Stimulated activated CD8-positive, alpha-beta memory T cell treated with anti-CD3 and anti-CD28 coated beads, Interleukin-12 subunit alpha, Interleukin-12 subunit beta, amount 100 ng/mL, for 4 hours (primary cell): ENCODE measurements around the gene METTL25B.

ENCODE experiments used
- DNase-seq: peaks from one replicate; pipeline ENCODE4 v3.0.0-alpha.2; 2020; ENCODE audit warnings: low read depth

The METTL25B gene

DNA sequence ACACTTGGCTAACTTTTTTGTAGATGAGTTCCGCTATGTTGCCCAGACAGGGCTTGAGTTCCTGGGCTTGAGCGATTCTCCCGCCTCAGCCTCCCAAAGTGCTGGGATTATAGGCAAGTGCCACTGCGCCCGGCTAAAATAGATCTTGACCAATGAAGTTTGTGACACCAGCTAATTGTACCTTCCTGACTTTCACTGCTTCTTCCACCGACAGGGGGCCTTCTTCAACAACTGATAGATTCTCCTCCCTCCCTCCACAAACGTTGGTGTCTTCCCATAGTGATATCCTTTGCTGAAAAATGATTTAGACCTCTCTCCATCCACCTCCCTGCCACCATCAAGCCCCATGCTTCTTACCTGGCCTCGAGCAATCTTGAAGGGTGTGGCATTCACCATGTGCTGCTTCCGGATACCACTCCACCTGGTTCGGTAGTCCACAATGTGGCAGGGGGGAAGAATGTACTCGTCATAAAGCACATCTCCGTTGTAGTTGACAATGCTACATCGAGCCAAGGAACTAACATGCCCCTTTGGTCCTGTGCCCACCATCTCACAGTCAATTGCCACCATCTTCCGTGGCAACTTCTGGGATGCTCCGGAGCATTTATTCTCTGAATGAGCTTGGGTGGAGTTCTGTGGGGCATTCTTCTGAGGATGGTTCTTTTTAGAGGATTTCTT is 1.6 kb upstream of the METTL25B start:
- no peak for DNase-seq

DNA sequence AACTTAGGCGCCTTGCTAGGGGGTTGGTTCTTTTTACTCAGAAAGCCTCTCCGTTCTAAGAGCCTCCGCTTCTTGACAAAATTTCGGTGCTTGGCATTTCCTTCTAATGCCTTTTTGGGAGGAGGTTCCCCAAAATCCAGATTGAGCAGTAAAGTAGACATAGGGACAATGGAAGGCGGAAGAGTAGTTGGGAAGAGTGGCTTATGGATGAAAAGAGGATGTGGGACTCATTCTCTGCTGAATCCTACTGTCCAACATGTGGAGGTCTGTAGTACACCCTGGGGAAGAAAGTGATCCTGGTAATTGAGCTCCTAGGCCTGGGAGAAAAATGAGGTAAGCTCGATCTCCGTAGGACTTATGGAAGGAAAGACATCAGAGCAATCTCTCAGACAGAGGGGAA is 777 bp upstream of the METTL25B start:
- DNase-seq = no peak

DNA sequence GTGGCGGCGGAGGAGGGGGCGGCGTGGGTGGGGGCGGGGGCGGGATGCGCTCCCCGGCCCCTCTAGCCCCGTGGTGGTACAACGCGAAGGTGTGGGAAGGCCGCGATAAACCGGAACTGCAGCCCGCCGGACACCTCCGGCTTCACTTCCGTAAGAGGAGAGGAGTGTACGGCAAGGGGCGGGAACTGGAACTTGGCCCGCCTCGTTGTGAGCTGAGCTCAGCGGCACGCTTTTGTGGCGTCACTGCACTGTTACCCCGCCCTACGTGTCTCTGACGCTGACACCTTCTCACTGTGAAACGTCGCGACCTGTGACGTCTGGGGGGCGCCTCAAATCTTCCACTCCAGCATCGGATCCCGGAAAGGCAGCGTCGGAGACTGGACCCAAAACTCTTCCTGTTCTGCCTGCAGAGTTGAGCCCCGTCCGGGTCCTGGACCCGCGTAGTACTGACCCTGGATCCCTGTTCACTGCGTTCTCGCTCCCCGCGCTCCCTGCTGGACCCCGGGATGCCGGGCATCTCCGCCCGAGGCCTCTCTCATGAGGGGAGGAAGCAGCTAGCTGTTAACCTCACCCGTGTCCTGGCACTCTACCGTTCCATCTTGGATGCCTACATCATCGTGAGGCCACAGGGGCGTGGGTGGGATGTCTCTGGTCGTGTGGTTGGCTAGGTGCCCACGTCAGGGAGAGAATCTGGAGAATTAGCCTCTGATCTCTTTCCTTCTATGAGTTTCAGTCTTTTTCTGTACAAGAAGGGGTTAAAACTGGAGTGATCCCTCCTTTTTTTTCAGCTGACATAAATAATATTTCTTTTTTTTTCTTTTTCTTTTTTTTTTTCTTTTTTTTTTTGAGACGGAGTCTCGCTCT is 562 bp downstream of the METTL25B start, which contains the start of gene ISG20L2:
Gene ISG20L2, minus strand, starts transcription at position 168 of the 864 bp plus-strand sequence. CDS start 1,114 bp downstream, outside the sequence.
- DNase-seq = peak; percentile 88

DNA sequence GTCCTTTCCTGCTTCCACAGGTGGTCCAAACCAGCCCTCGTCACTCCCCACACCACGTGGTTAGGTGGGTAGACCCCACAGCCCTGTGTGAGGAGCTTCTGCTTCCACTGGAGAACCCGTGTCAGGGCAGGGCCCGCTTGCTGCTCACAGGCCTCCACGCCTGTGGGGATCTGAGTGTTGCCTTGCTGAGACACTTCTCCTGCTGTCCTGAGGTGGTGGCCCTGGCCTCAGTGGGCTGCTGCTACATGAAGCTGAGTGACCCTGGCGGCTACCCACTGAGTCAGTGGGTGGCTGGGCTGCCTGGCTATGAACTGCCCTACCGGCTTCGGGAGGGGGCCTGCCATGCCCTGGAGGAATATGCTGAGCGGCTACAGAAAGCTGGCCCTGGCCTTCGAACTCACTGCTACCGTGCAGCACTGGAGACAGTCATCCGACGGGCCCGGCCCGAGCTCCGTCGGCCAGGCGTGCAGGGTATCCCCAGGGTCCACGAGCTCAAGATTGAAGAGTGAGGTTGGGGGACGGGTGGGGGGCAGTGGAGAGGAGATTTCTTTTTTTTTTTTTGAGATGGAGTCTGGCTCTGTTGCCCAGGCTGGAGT is 5.8 kb downstream of the METTL25B start:
- DNase-seq = no peak

DNA sequence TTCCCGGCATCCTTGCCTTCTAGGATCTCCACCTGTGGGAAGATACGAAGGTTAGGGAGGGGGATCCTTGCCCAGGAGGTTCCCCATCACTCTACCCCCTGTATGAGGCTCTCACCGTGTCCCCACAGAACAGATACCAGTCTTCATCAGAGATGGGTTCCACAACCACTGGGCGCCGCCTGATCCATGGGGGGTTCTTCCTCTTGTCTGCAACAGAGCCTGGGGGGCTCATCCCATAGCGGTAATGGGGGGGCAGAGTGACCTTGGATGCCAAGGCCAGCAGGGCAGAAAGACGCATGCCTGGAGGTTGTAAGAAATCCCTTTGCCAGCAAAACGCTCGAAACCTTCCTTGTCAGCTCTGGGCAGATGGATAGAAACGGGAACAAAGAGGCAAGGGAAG is 10.1 kb downstream of the METTL25B start:
- no peak for DNase-seq

DNA sequence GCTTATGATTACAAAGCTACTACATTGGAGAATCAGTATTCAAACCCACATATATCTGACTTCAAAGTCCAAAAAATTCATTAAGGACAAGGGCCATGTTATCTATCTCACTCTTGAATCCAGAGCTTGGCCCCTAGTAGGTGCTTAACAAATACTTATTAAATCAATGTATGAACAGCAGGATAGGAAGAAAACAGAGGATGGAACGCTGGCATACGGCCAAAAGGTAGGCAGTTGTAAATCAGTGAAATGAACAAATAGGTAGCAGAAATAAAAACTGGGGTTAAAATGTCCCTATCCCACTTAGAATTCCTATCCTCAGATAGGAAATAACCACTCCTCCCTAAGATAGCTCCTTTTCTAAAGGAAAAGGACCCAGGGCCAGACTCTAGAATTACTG is 10.6 kb downstream of the METTL25B start:
- DNase-seq = no peak

DNA sequence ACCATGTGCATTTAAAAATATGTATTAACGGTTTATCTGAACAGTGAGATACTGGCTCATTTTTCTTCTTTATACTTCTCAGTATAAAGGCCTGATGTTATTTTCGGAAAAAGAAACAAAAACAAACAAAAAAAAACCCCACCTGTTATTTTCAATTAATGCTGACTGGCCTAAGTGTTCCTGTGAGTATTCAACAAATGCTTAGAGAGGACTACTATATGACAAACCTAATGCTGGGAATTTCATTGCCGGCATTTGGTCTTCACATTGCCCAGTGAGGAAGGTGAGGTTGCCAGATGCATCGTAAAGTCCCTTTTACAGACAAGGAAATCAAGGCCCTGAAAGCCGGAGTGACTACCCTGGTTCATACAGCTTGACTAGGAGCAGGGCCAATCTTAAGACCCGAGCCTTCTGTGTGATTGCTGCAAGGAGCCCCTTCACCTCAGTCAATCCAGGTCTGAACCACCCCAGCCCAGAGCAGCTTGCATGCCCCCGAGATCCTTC is 12.0 kb downstream of the METTL25B start:
- DNase-seq = no peak

DNA sequence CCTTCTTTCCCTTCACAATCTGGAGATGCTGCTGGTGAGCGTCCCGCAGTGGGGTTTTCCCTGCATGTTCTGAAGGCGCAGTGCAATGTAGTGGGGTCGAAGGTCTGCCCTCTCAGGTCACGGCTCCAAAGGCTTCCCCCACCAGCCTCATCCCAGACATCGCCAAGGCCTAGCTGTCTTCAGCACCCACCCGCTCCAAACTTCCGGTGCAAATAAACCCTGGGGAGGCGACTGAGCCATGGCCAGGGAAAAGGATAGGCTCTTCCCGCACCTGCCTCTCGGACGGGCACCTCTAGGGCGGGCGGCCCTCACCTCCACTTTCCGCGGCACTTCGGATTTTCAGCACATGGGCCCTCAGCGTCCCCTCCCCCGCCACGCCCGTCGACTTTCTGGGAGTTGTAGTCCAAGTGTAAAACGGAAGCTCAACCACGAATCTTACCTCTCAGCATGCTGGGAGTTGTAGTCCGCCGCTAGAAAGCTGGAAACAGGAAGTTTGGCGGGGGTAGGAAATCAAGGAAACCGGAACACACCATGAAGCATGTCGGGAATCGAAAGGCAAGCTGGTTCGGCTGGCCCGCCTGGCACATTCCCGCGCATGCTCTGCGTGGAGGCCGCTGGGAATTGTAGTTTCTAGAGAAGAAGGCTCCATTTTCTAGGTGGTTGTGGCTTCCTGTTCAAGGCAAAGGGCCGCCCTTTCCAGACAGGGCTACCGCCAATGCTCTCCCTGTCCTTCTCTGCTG is 12.6 kb downstream of the METTL25B start, which contains the start of gene MRPL24:
Gene MRPL24, minus strand, starts transcription at position 348 of the 740 bp plus-strand sequence. CDS start 2,384 bp downstream, outside the sequence.
- DNase-seq = peak; percentile 91

DNA sequence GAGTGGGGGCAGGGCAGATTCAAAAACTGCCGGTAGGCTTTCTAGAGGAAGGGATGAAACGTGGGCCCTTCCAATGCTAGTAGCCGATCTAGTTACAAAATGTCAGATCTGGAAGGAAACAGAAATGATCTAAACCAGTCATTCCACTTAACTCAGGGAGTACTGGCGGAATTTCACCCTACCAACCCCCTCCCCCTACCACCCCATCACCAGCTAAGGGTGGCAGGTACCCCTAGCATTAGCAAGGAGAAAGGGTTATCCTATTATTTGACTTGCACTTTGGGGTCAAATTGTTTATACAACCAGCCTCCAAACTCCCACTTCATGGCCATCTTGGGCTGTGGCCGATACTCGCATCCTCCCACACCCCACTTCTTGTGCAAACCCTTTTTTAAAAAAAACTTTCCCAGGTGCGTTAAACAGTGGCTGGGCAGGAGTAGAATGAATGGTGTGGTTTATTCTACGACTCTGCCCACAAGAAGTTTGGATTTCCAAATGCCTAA is 13.3 kb downstream of the METTL25B start:
- no peak for DNase-seq

DNA sequence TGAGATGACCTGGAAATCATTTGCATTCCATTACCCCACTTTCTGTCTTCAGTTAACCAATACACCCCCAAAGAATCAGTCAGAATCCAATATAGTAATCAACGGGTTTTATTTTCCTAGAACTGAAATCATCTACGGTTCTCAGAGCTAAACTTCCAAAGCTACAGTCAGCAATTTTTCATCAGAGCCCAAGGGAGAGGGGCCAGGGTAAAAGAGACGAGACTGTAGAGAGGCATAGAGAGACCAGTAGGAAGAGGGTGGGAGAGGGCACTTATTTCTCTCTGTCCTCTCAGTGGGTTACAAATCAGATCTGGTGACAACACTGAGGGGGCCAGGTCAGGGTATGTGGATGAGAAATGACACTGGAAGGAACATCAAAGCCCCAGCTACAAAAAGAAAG is 13.7 kb downstream of the METTL25B start:
- DNase-seq = no peak

DNA sequence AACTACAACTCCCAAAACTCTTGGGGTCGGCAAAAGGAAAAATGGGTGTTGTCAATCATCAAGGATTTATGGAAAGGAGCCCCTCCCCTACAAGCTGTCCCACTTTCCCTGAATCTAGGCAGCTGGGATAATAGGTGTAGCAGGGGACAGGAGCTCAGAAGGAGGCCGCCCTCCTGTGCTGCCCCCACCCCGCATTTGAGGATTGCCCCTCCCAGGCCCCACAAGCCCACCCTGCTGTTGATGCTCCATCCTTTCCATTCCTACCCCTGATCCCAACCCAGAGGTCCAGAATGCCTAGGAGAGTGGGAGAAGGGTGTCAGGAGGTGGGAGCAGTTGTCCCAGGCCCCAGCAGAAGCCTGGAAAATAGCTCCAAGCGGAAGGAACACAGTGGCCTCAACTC is 14.5 kb downstream of the METTL25B start:
- no peak for DNase-seq

DNA sequence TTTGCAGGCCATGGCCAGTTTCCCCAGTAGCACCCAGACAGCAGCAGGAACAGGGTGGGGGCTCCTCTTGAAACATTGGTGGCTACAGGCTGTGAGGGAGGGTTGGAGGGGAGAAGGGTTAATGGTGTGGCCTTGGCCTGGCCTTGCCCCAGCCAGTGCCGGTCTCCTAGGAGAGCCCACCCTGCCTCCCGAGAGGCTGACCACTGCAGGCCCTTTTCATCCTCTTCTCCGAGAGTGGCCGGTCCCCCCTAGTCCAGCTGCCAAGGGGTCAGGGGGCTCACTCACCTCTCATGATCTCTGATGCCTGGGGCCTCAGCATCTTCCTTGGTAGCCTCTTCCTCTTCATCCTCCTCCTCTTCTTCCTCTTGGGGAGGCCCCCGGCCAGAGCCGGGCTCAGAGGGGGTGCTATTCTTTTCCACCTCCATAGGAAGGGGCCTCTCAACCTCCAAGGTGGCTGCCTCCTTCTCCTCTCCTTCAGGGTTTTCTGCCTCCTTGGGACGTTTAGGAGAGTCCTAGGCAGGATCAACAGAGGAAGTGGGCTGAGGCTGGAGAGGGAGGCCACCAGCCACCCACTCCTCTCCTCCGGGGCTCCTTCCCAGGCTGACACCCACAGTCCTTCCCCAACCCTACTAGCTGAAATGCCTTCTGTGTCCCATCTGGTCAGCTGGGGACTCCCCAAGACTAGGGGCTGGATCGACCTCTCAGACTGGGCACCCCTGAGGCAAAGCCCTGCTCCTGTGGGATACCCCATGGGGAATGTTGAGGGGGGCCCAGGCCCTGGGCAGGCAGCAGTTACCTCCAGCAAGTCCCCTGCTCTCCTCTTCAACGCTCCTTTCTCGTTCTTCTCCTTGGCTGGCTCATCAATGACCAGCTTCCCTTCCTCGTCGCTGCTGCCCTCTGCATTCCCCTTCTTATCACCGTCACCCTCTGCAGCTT is 15.4 kb downstream of the METTL25B start:
- DNase-seq = no peak

DNA sequence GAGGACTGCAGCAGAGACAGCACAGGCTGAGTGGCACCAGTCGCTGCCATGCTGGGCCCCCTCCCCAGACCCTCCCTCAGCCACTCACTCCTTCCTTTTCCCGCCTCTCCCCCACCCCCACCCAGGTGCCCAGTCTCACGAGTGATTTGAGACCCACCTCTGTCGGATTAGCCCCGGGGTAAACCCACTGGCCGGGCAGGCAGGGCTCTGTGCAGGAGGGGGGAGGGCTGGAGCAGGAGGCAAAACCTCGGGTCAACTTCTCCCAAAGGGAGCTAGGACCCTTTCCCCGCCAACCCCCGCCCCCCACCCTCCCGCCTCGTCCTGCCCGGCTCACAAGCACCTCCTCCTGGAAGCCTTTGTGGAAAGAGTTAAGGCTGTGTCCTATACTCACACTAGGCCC is 16.1 kb downstream of the METTL25B start:
- no peak for DNase-seq

DNA sequence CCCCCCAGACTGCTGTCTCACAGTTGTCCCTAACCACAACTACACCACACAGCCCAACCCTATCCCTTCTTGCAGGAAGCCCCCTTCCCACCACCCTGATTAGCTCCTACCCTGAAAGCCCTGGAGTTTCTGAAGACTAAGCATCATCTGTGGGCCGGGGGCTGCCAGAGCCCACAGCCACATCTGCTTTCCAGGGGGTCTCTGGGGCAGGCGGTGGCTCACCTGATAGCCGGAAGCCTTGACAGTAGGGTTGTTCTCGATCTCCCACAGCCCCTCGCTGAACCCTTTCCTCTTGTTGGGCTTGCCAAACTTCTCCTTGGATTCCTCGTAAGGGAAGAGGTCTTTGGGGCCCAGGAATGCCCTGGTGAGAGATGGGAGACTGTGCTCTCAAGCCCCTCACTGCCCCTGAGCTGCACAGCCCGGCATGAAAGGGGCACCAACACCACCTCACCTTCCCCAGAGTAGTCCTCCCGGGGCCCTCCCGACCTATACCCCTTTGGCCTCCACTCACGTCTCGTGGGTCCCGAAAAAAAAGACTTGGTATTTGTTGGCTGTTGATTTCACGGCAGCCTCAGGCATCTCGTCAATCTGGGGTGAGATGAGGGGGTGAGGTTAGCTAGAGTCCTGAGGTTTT is 16.6 kb downstream of the METTL25B start:
- no peak for DNase-seq

DNA sequence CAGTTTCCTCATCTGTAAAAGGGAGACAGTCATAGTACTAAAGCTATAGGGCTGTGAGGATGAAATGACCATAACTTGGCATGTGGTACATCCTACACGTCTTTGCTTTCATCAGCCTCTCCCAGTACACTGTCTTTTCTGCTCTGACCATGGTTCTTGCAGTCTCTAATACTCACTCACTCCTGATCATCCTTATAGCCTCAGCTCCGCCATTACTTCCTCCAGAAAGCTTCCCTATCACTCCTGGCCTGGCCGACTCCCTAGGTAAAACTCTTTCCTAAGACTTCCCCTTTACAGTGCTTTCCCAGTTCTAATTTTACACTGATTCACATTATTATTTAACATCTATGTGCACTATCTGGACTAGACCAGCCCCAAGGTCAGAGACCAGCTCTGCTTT is 17.6 kb downstream of the METTL25B start:
- DNase-seq = no peak

DNA sequence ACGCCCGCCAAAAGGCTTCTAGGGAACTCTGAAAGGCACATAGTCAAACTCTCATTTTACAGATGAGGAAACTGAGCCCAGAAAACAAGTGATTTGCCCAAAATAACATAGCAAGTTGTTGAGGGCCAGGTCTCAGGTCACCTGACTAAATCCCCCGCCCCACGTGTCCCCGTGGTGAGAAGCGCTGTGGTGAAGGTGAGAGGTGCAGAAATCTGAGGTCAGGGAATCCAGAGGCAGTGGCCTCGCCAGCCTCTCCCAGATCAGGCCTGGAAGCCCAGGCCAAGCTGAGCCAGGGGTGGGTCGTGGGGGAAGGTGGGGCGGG is 18.1 kb downstream of the METTL25B start:
- DNase-seq = no peak

DNA sequence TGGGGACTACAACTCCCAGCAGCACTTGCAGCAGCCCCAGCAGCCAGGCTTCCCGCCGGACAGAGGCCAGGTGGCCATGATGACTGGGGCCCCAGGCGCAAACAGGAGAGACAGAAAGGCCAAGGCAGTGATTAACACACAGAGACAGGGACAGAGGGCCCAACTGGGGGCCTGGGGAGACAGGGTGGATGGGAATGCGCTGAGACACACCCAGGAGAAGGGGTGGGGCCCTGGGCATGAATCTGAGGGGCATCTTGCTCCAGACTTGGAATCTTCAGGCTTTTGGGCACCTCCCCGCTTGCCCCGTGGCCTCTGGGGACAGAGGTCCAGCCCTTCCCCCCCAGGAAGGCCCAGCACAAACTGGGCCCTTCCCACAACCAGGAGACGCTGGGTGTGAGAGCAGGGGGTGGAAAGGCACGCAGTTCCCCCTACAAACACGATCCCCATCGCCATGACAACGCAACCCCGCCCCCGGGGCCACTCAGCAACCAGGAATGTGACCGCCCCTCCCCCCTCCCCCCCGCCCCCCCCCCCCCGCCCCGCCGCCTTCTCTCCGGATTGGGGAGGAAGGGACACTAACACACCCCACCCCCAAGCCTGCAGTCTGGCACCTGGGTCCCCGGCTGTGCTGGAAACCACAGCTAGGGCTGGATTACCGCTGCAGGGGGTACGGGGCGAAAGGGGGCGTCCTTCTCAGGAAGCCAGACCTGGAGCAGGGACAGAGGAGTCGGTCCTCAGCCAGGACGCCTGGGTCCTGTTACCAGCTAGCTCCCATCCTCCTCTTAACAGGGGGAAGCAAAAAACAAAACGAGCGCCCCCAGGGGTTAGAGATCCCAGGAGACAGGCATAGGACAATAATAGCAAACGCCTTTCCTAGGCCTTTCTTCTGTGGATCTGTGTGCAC is 18.7 kb downstream of the METTL25B start:
- peak; percentile 48 for DNase-seq

DNA sequence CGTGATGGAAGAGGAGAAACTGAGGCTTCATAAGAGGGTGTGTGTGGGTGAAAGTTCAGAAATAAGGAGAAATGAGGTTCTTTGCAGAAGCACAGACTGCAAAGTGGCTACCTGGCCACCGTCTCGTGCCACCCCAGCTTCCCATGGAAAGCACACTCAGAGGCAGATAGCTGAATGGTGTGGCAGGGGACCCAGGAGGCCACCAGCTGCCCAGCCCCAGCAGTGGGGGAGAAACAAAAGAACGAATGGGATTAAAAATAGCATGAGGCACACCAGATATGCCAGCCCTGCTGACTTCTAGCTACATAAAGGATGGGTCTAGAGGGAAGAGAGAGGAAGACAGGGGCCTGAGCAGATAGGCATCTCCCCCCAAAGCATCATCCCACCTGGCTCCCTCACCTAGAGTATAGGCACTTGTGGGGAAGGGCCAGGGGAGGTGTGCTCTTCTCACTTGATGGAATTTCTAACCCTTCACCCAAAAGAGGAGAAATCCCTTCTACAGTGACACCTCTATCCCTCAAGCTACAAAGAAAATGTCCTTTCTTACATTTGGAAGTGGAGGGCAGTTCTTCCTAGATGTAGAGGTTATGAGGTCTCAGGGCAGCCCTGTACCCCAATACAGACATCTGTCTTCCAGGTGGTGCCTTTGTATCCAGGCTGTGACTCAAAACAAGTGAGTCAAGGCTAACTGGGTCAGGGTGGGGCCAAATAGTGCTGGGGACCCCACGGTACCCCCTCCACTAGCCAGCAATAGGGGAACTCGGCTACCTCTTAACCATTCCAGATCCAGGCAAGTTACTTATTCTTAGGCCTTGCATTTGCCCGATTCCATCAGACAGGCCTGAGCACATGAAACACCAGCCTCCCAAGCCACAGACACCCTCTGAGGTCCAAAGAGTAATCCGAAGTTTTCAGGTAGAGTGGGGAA is 19.7 kb downstream of the METTL25B start:
- DNase-seq = no peak
